ENCODE data around the gene MARCHF3. TPM values are rescaled to one million over a fixed set of nuclear protein-coding genes. Genes with fewer than 3 reads are reported as not detected.

Gene MARCHF3
- total RNA-seq, 3 donors from 2014 or later, result 22.5 to 52.8 (median 34.5) TPM

- TF ChIP-seq CTCF (IDR thresholded peaks at IDR 0.05), result no peak
- H3K9me3 ChIP-seq, result no peaks in the 10 kb centered on the region
- DNase-seq (no peak), ATAC-seq (no peak)
- H3K36me3 ChIP-seq (ENCODE audit: low read depth), result no peaks in the 10 kb centered on the region
- no peak overlapping the region for H3K4me3 ChIP-seq
- no peaks in the 10 kb centered on the region for H3K4me1 ChIP-seq (ENCODE audit: low read depth)
- intact Hi-C loops (cut with DNase I, micrococcal nuclease), result no loop called here
These were observed 91.9 kb downstream of the MARCHF3 start for GRCh38 chr5:126938466-126938865.

DNA sequence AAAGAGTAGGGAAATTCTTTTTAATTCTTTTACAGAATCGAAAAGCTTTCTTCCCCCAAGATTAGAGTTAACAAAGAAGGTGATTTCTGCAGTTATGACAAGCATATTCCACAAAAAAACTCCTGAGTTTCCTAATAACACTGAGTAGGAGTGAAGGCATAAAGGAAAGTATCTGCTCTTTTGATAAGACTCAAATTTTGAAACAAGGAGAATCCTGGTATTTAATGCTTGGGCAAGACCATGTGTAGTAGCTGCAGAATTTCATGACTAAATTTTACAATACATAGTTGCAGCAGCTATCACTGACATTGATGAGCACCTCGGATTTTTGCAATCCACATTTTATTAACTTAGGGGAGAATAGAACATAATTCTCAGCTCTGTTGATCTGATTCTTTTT lies 92.6 kb downstream of the MARCHF3 start:
- TF ChIP-seq CTCF (IDR thresholded peaks at IDR 0.05), result no peak
- Histone ChIP-seq H3K4me3 (no peak overlapping the region), H3K36me3 (ENCODE audit: low read depth) (no peaks in the 10 kb centered on the region), H3K9me3 (no peaks in the 10 kb centered on the region), H3K4me1 (ENCODE audit: low read depth) (no peaks in the 10 kb centered on the region)
- ATAC-seq, result no peak
- intact Hi-C loops (cut with DNase I, micrococcal nuclease), result no loop called here
- no peak for DNase-seq

GRCh38 chr5:126936775-126937418 lies 93.5 kb downstream of the MARCHF3 start:
- intact Hi-C loops (cut with DNase I, micrococcal nuclease), result no loop called here
- DNase-seq (no peak), ATAC-seq (no peak)
- Histone ChIP-seq H3K36me3 (ENCODE audit: low read depth) (no peaks in the 10 kb centered on the region), H3K4me1 (ENCODE audit: low read depth) (no peaks in the 10 kb centered on the region), H3K4me3 (no peak overlapping the region), H3K9me3 (no peaks in the 10 kb centered on the region)
- no peak for TF ChIP-seq CTCF (IDR thresholded peaks at IDR 0.05)

DNA sequence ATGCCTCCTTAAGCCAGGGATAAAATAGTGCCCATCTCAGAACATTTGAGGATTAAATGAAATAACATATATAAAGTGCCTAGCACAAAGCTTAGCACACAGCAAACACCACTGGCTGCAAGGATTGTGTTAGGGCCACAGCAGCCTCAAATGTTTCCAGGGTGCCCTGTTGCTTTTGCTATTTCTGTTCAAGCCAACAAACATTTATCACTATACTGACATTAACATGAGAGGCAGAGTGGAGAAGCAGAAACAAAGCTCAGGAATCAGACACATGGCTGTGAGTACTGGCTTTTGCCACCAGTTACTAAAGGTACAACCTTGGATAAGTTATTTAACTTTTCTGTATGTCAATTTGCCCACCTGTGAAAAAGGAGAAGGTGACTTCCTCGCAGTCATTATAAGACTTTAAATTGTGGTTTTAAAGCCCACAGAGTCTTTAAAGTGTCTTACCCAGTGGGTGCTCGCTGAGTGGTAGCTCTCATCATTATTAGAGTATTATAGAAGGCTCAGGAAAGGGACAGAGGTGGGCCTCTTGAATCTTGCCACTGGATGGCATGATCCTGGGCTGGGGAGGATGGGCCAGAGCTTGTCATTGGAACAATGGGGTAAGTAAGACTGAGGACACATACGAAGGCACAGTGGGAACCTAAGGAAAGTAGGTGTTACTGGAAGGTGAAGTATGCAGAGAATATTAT lies 98.2 kb downstream of the MARCHF3 start:
- intact Hi-C loops (cut with DNase I, micrococcal nuclease), result no loop called here
- no peak overlapping the region for H3K4me3 ChIP-seq
- DNase-seq (no peak), ATAC-seq (no peak)
- TF ChIP-seq CTCF (IDR thresholded peaks at IDR 0.05), result no peak
- H3K4me1 ChIP-seq (ENCODE audit: low read depth), result no peaks in the 10 kb centered on the region
- H3K9me3 ChIP-seq, result no peaks in the 10 kb centered on the region
- no peaks in the 10 kb centered on the region for H3K36me3 ChIP-seq (ENCODE audit: low read depth)

GRCh38 chr5:126928041-126928440 lies 102.3 kb downstream of the MARCHF3 start:
- Histone ChIP-seq H3K4me3 (no peak overlapping the region), H3K36me3 (ENCODE audit: low read depth) (no peaks in the 10 kb centered on the region), H3K4me1 (ENCODE audit: low read depth) (no peaks in the 10 kb centered on the region), H3K9me3 (no peaks in the 10 kb centered on the region)
- no peak for DNase-seq
- intact Hi-C loops (cut with DNase I, micrococcal nuclease), result no loop called here
- no peak for TF ChIP-seq CTCF (IDR thresholded peaks at IDR 0.05)
- ATAC-seq, result no peak
